Stimulated activated CD4-positive, alpha-beta T cell treated with anti-CD3 and anti-CD28 coated beads, Interleukin-2, amount 100 ng/mL, for 24 hours (primary cell): ENCODE measurements around the gene ELMOD3.
"Not testable (repeated sequence)": the region's sequence is repeated elsewhere in the genome, so short reads cannot be mapped to it uniquely, and the experiment has no call there.

Source experiments
- DNase-seq, 2 donors: peaks; one replicate each; pipeline ENCODE4 v3.0.0-alpha.2; 2020

Gene ELMOD3

GRCh38 chr2:85329701-85330100 lies 24.9 kb upstream of the ELMOD3 start:
- not testable (repeated sequence) for DNase-seq

- DNase-seq = no peak
Measured at GRCh38 chr2:85330839-85331636, 23.5 kb upstream of the ELMOD3 start.

GRCh38 chr2:85333877-85334276 lies 20.7 kb upstream of the ELMOD3 start:
- not testable (repeated sequence) for DNase-seq

- no peak for DNase-seq
Measured at GRCh38 chr2:85334928-85335327, 19.6 kb upstream of the ELMOD3 start.

- DNase-seq = no peak
Measured at GRCh38 chr2:85340034-85340892, 14.3 kb upstream of the ELMOD3 start.

- DNase-seq = no peak
Measured at GRCh38 chr2:85341269-85342029, 13.1 kb upstream of the ELMOD3 start.

GRCh38 chr2:85342156-85342555 lies 12.4 kb upstream of the ELMOD3 start:
- DNase-seq = no peak

GRCh38 chr2:85343207-85343895 lies 11.2 kb upstream of the ELMOD3 start:
- DNase-seq = not testable (repeated sequence)

- DNase-seq = no peak
Measured at GRCh38 chr2:85344356-85344954, 10.1 kb upstream of the ELMOD3 start.

GRCh38 chr2:85347599-85347998 lies 7.0 kb upstream of the ELMOD3 start:
- no peak for DNase-seq

- peak; percentile 19 to 29 for DNase-seq
Measured at GRCh38 chr2:85353876-85354285, 688 bp upstream of the ELMOD3 start.

GRCh38 chr2:85355073-85355410 lies 473 bp downstream of the ELMOD3 start:
- DNase-seq = no peak

GRCh38 chr2:85355521-85355920 lies 952 bp downstream of the ELMOD3 start:
- no peak for DNase-seq

- DNase-seq = no peak
Measured at GRCh38 chr2:85356186-85356585, 1.6 kb downstream of the ELMOD3 start.

GRCh38 chr2:85357736-85358135 lies 3.2 kb downstream of the ELMOD3 start:
- DNase-seq = no peak

GRCh38 chr2:85362653-85363387 lies 8.3 kb downstream of the ELMOD3 start:
- DNase-seq = not testable (repeated sequence)

GRCh38 chr2:85367180-85367579 lies 12.6 kb downstream of the ELMOD3 start:
- no peak for DNase-seq

GRCh38 chr2:85368921-85369320 lies 14.4 kb downstream of the ELMOD3 start:
- no peak for DNase-seq

- DNase-seq = no peak
Measured at GRCh38 chr2:85369500-85369899, 14.9 kb downstream of the ELMOD3 start.

GRCh38 chr2:85371045-85371444 lies 16.5 kb downstream of the ELMOD3 start:
- DNase-seq = no peak

GRCh38 chr2:85376291-85377065 lies 21.9 kb downstream of the ELMOD3 start:
- DNase-seq = no peak
